ENCODE measurements around the gene TAF8.
"Not testable (repeated sequence)": the region's sequence is repeated elsewhere in the genome, so short reads cannot be mapped to it uniquely, and the experiment has no call there.

GRCh38 chr6:42037669-42038068 is 12.7 kb upstream of the TAF8 start:
- TF ChIP-seq CTCF (IDR thresholded peaks at IDR 0.05; ENCODE audit: insufficient read depth, low read length); REST (IDR thresholded peaks at IDR 0.05; ENCODE audit: insufficient replicate concordance, low read depth); POLR2AphosphoS5 (IDR thresholded peaks at IDR 0.05; ENCODE audit: low read depth); SPI1 (IDR thresholded peaks at IDR 0.05; ENCODE audit: borderline replicate concordance, low read depth); GABPA (IDR thresholded peaks at IDR 0.05; ENCODE audit: low read depth): not testable (repeated sequence)
